Prostate gland (tissue), 2 donors: ENCODE results near the gene SOBP. TPM values are rescaled to one million over a fixed set of nuclear protein-coding genes. Genes with fewer than 3 reads are reported as not detected.
A peak's percentile ranks its signal among the peaks of the same experiment; 100 is the strongest.

Experiments used
- DNase-seq: peaks from one replicate; pipeline ENCODE4 v3.0.0-alpha.2; 2019; ENCODE audit warnings: low spot score
- H3K27ac ChIP-seq, 2 donors: fragments of 200-600 bp; sonication (generic); 2 replicates each; pipeline ENCODE4 v1.5.1; 2017 to 2019
- H3K27me3 ChIP-seq: fragments of 200-600 bp; sonication (generic); replicated peaks from 2 replicates; pipeline ENCODE4 v1.5.1; 2019; ENCODE audit not compliant: insufficient read depth
- H3K36me3 ChIP-seq, 2 donors: fragments of 200-600 bp; sonication (generic); 1 replicate in 1 of 2; 2 replicates in 1 of 2; pipeline versions ENCODE4 v1.5.1 to v1.8.1; 2017 to 2019
- H3K4me1 ChIP-seq: fragments of 200-600 bp; sonication (generic); replicated peaks from 2 replicates; pipeline ENCODE4 v1.5.1; 2019
- H3K4me3 ChIP-seq, 2 donors: fragments of 200-600 bp; sonication (generic); 2 replicates each; pipeline ENCODE4 v1.5.1; 2017 to 2019
- H3K9me3 ChIP-seq: fragments of 200-600 bp; sonication (generic); 2 replicates; pipeline ENCODE4 v1.5.1; 2017
- CTCF ChIP-seq, 4 experiments: fragments of 200-600 bp in 2 of 4; fragments of 450-650 bp in 2 of 4; sonication (generic) in 2 of 4; IDR thresholded peaks; 1 replicate in 3 of 4; 2 replicates in 1 of 4; pipeline ENCODE4 v1.5.1; 2016 to 2019; ENCODE audit warnings: antibody characterized with exemption in 4 of 4, mild to moderate bottlenecking in 2 of 4, moderate library complexity in 2 of 4
- POLR2A ChIP-seq: fragments of 450-650 bp; IDR thresholded peaks from one replicate; pipeline ENCODE4 v1.6.1; 2016; ENCODE audit warnings: antibody characterized with exemption, mild to moderate bottlenecking
- POLR2AphosphoS5 ChIP-seq: sonication (generic); formaldehyde crosslinking; IDR thresholded peaks from one replicate; pipeline ENCODE4 v1.6.1; 2017; ENCODE audit warnings: antibody characterized with exemption
- WGBS: methylation state at CpG from one replicate; pipeline ENCODE4 v1.1.5; 2018; 5-methylcytosine and 5-hydroxymethylcytosine counted together
- intact Hi-C: fragments of 100-400 bp; cut with DNase I; formaldehyde crosslinking; loops from one replicate; pipeline ENCODE4 v1.14.2; 2022
- total RNA-seq, 2 donors: library from RNA; depleted of rRNA; stranded (reverse); fragments of >200 nt; gene quantifications; one replicate each; pipeline ENCODE4 v1.1.0, GENCODE V29; 2016

The SOBP gene
- total RNA-seq, 2 donors from 2014 or later, result 15.8 to 23.3 TPM

- Histone ChIP-seq H3K9me3 (no peaks in the 10 kb centered on the region), H3K27ac (peak overlapping the region; percentile 76 to 77), H3K27me3 (no peaks in the 10 kb centered on the region), H3K4me1 (no peaks in the 10 kb centered on the region), H3K36me3 (no peaks in the 10 kb centered on the region), H3K4me3 (peak overlapping the region; percentile 44 to 65)
- intact Hi-C loops, result loop anchor here (2.0 to 10.0 kb wide), 3 partner anchors 30 to 244 kb away; partner anchors contain the start of gene PDSS2
- under 1% methylated on average over 50 of the region's 51 CpGs for WGBS
- TF ChIP-seq POLR2A, result no peak
- no peak for TF ChIP-seq CTCF (IDR thresholded peaks at IDR 0.05)
- peak; percentile 20 for TF ChIP-seq POLR2AphosphoS5
- DNase-seq, result peak; percentile 22
These were observed 862 bp upstream of the SOBP start for GRCh38 chr6:107488875-107489635.

- TF ChIP-seq CTCF (IDR thresholded peaks at IDR 0.05), result no peak
- no peak for TF ChIP-seq POLR2A
- H3K36me3 ChIP-seq, result no peaks in the 10 kb centered on the region
- DNase-seq, result peak; percentile 13
- no peaks in the 10 kb centered on the region for H3K9me3 ChIP-seq
- peaks cover 1% of the 10 kb centered on the region for H3K4me1 ChIP-seq
- peak overlapping the region; percentile 44 to 65 for H3K4me3 ChIP-seq
- intact Hi-C loops, result loop anchor here (5.0 kb wide), 2 partner anchors 42 to 167 kb away; no protein-coding TSS in a partner anchor
- H3K27me3 ChIP-seq, result no peaks in the 10 kb centered on the region
- peak overlapping the region; percentile 76 to 77 for H3K27ac ChIP-seq
- under 1% methylated on average over 30 of the region's 30 CpGs for WGBS
These were observed 735 bp downstream of the SOBP start for GRCh38 chr6:107490566-107491137.

GRCh38 chr6:107491138-107491609 lies 1.3 kb downstream of the SOBP start:
- peaks cover 3% of the 10 kb centered on the region for H3K4me1 ChIP-seq
- peak; percentile 21 for DNase-seq
- intact Hi-C loops, result loop anchor here (5.0 kb wide), 2 partner anchors 41 to 166 kb away; no protein-coding TSS in a partner anchor
- peak overlapping the region; percentile 44 to 65 for H3K4me3 ChIP-seq
- H3K27ac ChIP-seq, result peak overlapping the region; percentile 76 to 77
- no peak for TF ChIP-seq POLR2AphosphoS5
- no peak for TF ChIP-seq CTCF (IDR thresholded peaks at IDR 0.05)
- TF ChIP-seq POLR2A, result no peak
- no peaks in the 10 kb centered on the region for H3K27me3 ChIP-seq
- H3K36me3 ChIP-seq, result no peaks in the 10 kb centered on the region
- no peaks in the 10 kb centered on the region for H3K9me3 ChIP-seq
- under 1% methylated on average over 34 of the region's 38 CpGs for WGBS

- TF ChIP-seq CTCF (IDR thresholded peaks at IDR 0.05) (no peak), POLR2A (no peak), POLR2AphosphoS5 (no peak)
- Histone ChIP-seq H3K27me3 (no peaks in the 10 kb centered on the region), H3K4me3 (peak overlapping the region; percentile 44 to 65), H3K27ac (peak overlapping the region in 1 of 2 donors; percentile 8), H3K9me3 (no peaks in the 10 kb centered on the region), H3K36me3 (no peaks in the 10 kb centered on the region), H3K4me1 (peaks cover 3% of the 10 kb centered on the region)
- whole genome bisulfite sequencing, result 29% methylated on average over 14 of the region's 14 CpGs
- intact Hi-C loops, result loop anchor here (5.0 kb wide), 2 partner anchors 40 to 165 kb away; no protein-coding TSS in a partner anchor
- DNase-seq, result no peak
These were observed 2.1 kb downstream of the SOBP start for GRCh38 chr6:107491760-107492660.
